UCSD-AML1 (cell line): ENCODE measurements around the gene CSF2.
A peak's percentile ranks its signal among the peaks of the same experiment; 100 is the strongest.

Experiments
- DNase-seq: peaks from one replicate; lab custom pipeline; 2025; ENCODE audit not compliant: unreplicated experiment; lab: John Stamatoyannopoulos, UW

The CSF2 gene

GRCh38 chr5:132067941-132068808 lies 5.4 kb upstream of the CSF2 start:
- no peak for DNase-seq

- peak; percentile 43 for DNase-seq
Observed at GRCh38 chr5:132069561-132069960, 4.0 kb upstream of the CSF2 start.

- no peak for DNase-seq
Observed at GRCh38 chr5:132069994-132070393, 3.6 kb upstream of the CSF2 start.

GRCh38 chr5:132070460-132071337 lies 2.9 kb upstream of the CSF2 start:
- DNase-seq, result peak; percentile 49

- no peak for DNase-seq
Observed at GRCh38 chr5:132071338-132071707, 2.3 kb upstream of the CSF2 start.

GRCh38 chr5:132072070-132072469 lies 1.5 kb upstream of the CSF2 start:
- no peak for DNase-seq

GRCh38 chr5:132072528-132072927 lies 1.1 kb upstream of the CSF2 start:
- DNase-seq, result no peak

- no peak for DNase-seq
Observed at GRCh38 chr5:132074091-132074771, 642 bp downstream of the CSF2 start.

- no peak for DNase-seq
Observed at GRCh38 chr5:132074772-132075718, 1.5 kb downstream of the CSF2 start.

GRCh38 chr5:132075719-132076077 lies 2.1 kb downstream of the CSF2 start:
- DNase-seq, result no peak

- DNase-seq, result no peak
Observed at GRCh38 chr5:132076202-132076830, 2.7 kb downstream of the CSF2 start.

- no peak for DNase-seq
Observed at GRCh38 chr5:132076983-132077382, 3.4 kb downstream of the CSF2 start.

- DNase-seq, result no peak
Observed at GRCh38 chr5:132079081-132079480, 5.5 kb downstream of the CSF2 start.

- DNase-seq, result no peak
Observed at GRCh38 chr5:132079619-132080018, 6.0 kb downstream of the CSF2 start.

- no peak for DNase-seq
Observed at GRCh38 chr5:132080595-132080994, 7.0 kb downstream of the CSF2 start.

- no peak for DNase-seq
Observed at GRCh38 chr5:132081458-132081857, 7.9 kb downstream of the CSF2 start.

- no peak for DNase-seq
Observed at GRCh38 chr5:132082329-132083023, 8.9 kb downstream of the CSF2 start.

GRCh38 chr5:132083071-132083678 lies 9.6 kb downstream of the CSF2 start:
- no peak for DNase-seq

GRCh38 chr5:132085686-132086085 lies 12.1 kb downstream of the CSF2 start:
- no peak for DNase-seq
